Gastrocnemius medialis (tissue), 4 donors: Measurements from ENCODE around the gene MTERF4. TPM values are rescaled to one million over a fixed set of nuclear protein-coding genes. Genes with fewer than 3 reads are reported as not detected.

Source experiments
- ATAC-seq, 2 donors: fragments of 150-250 bp; one replicate each; pipeline ENCODE4 v1.9.1; 2016
- DNase-seq, 2 donors: peaks; one replicate each; pipeline ENCODE4 v3.0.0-alpha.2; 2019
- H3K27ac ChIP-seq, 4 donors: fragments of 200-600 bp; sonication (generic); 1 replicate in 1 of 4; 2 replicates in 3 of 4; pipeline ENCODE4 v1.5.1; 2016 to 2018; ENCODE audit warnings: mild to moderate bottlenecking in 2 of 4, moderate library complexity in 1 of 4
- H3K27me3 ChIP-seq, 3 donors: fragments of 200-600 bp; sonication (generic) in 2 of 3; 1 replicate in 1 of 3; 2 replicates in 2 of 3; pipeline versions ENCODE4 v1.5.1 to v1.6.0; 2016 to 2019; ENCODE audit warnings: mild to moderate bottlenecking in 1 of 3, moderate library complexity in 1 of 3
- H3K36me3 ChIP-seq, 2 donors: fragments of 200-600 bp; sonication (generic) in 1 of 2; one replicate each; pipeline ENCODE4 v1.5.1; 2017 to 2018
- H3K4me1 ChIP-seq, 2 donors: fragments of 200-600 bp; sonication (generic) in 1 of 2; one replicate each; pipeline ENCODE4 v1.5.1; 2016 to 2017; ENCODE audit warnings: mild to moderate bottlenecking in 2 of 2
- H3K4me3 ChIP-seq, 4 donors: fragments of 200-600 bp; sonication (generic) in 3 of 4; 1 replicate in 1 of 4; 2 replicates in 3 of 4; pipeline ENCODE4 v1.5.1; 2016 to 2019; ENCODE audit warnings: mild to moderate bottlenecking in 2 of 4
- H3K9me3 ChIP-seq, 3 donors: fragments of 200-600 bp; sonication (generic) in 2 of 3; 1 replicate in 1 of 3; 2 replicates in 2 of 3; pipeline ENCODE4 v1.5.1; 2016 to 2019
- CTCF ChIP-seq, 5 experiments: fragments of 450-650 bp in 3 of 5; fragments of 200-600 bp in 2 of 5; sonication (generic) in 2 of 5; IDR thresholded peaks in 4 of 5; conservative IDR thresholded peaks in 1 of 5; 1 replicate in 4 of 5; 2 replicates in 1 of 5; pipeline ENCODE4 v1.5.1; 2016 to 2019; ENCODE audit warnings: antibody characterized with exemption in 5 of 5, mild to moderate bottlenecking in 3 of 5, moderate library complexity in 3 of 5
- POLR2A ChIP-seq, 2 donors: fragments of 450-650 bp; IDR thresholded peaks; one replicate each; pipeline ENCODE4 v1.6.1; 2017; ENCODE audit warnings: antibody characterized with exemption in 2 of 2, mild to moderate bottlenecking in 2 of 2, moderate library complexity in 2 of 2
- in situ Hi-C, 4 donors: fragments of 200-750 bp; cut with MboI; loops; one replicate each; pipeline versions ENCODE4 v1.15.0 to v1.8.0; 2017; ENCODE audit warnings: low sequenced_read_pairs in 4 of 4
- intact Hi-C: fragments of 100-400 bp; cut with DNase I; formaldehyde crosslinking; loops from one replicate; pipeline ENCODE4 v1.15.1; 2023; ENCODE audit warnings: low total_unique reads
- total RNA-seq, 4 donors: library from RNA; depleted of rRNA; stranded (reverse); fragments of >200 nt; gene quantifications; one replicate each; pipeline versions ENCODE4 v1.1.0 to v1.2.3, GENCODE V29; 2016

MTERF4 gene
- total RNA-seq, 4 donors from 2014 or later, result 21.8 to 49.3 (median 37.0) TPM

GRCh38 chr2:241103176-241103595, 1.1 kb upstream of the MTERF4 start:
- intact Hi-C loops (loop anchor here (2.0 to 10.0 kb wide), 5 partner anchors 48 to 188 kb away; partner anchors contain the start of genes PPP1R7 and SNED1), in situ Hi-C loops (no loop called here)
- Histone ChIP-seq H3K4me3 (peak overlapping the region; percentile 89 to 99 (median 94)), H3K36me3 (peaks cover 0 to 11% of the 10 kb centered on the region in 2 donors), H3K4me1 (peaks cover 24 to 26% of the 10 kb centered on the region in 2 donors), H3K9me3 (no peaks in the 10 kb centered on the region), H3K27ac (peak overlapping the region in 3 of 4 donors; percentile 88 to 90 (median 89)), H3K27me3 (no peaks in the 10 kb centered on the region)
- no peak for TF ChIP-seq POLR2A (IDR thresholded peaks at IDR 0.05)
- TF ChIP-seq CTCF (IDR thresholded peaks at IDR 0.05 in 4 of 5, conservative IDR thresholded peaks at IDR 0.05 in 1 of 5), result no peak
- no peak for ATAC-seq
- no peak for DNase-seq

- H3K27me3 ChIP-seq, result no peaks in the 10 kb centered on the region
- in situ Hi-C loops (no loop called here), intact Hi-C loops (no loop called here)
- H3K9me3 ChIP-seq, result no peaks in the 10 kb centered on the region
- no peak for DNase-seq
- H3K4me1 ChIP-seq, result peaks cover 27 to 28% of the 10 kb centered on the region in 2 donors
- H3K27ac ChIP-seq, result no peak overlapping the region
- no peak for ATAC-seq
- H3K4me3 ChIP-seq, result no peak overlapping the region
- H3K36me3 ChIP-seq, result peaks cover 0 to 40% of the 10 kb centered on the region in 2 donors
- TF ChIP-seq CTCF (IDR thresholded peaks at IDR 0.05 in 4 of 5, conservative IDR thresholded peaks at IDR 0.05 in 1 of 5) (no peak), POLR2A (IDR thresholded peaks at IDR 0.05) (no peak)
These were observed 2.8 kb downstream of the MTERF4 start for GRCh38 chr2:241099246-241099645.

GRCh38 chr2:241096979-241097378, 5.1 kb downstream of the MTERF4 start:
- TF ChIP-seq CTCF (IDR thresholded peaks at IDR 0.05 in 4 of 5, conservative IDR thresholded peaks at IDR 0.05 in 1 of 5), result no peak
- TF ChIP-seq POLR2A (IDR thresholded peaks at IDR 0.05), result no peak
- no peak for ATAC-seq
- H3K36me3 ChIP-seq, result peaks cover 0 to 61% of the 10 kb centered on the region in 2 donors

GRCh38 chr2:241095594-241096290, 6.3 kb downstream of the MTERF4 start:
- no peak for TF ChIP-seq POLR2A (IDR thresholded peaks at IDR 0.05)
- H3K36me3 ChIP-seq, result peaks cover 0 to 70% of the 10 kb centered on the region in 2 donors
- H3K27ac ChIP-seq, result no peak overlapping the region
- no peak for ATAC-seq
- intact Hi-C loops, result no loop called here
- H3K4me1 ChIP-seq, result peaks cover 9 to 14% of the 10 kb centered on the region in 2 donors
- no peaks in the 10 kb centered on the region for H3K9me3 ChIP-seq
- DNase-seq, result no peak
- in situ Hi-C loops, result no loop called here
- no peaks in the 10 kb centered on the region for H3K27me3 ChIP-seq
- H3K4me3 ChIP-seq, result no peak overlapping the region

More at GRCh38 chr2:241096979-241097378, 5.1 kb downstream of the MTERF4 start:
- Histone ChIP-seq H3K4me3 (no peak overlapping the region), H3K27ac (no peak overlapping the region), H3K27me3 (no peaks in the 10 kb centered on the region), H3K4me1 (peaks cover 17 to 23% of the 10 kb centered on the region in 2 donors), H3K9me3 (no peaks in the 10 kb centered on the region)
- intact Hi-C loops (no loop called here), in situ Hi-C loops (no loop called here)
- no peak for DNase-seq

GRCh38 chr2:241094924-241095420, 7.1 kb downstream of the MTERF4 start:
- Histone ChIP-seq H3K36me3 (peaks cover 0 to 75% of the 10 kb centered on the region in 2 donors), H3K27ac (no peak overlapping the region), H3K4me1 (peaks cover 8 to 14% of the 10 kb centered on the region in 2 donors), H3K27me3 (no peaks in the 10 kb centered on the region), H3K4me3 (no peak overlapping the region), H3K9me3 (no peaks in the 10 kb centered on the region)
- intact Hi-C loops, result no loop called here
- in situ Hi-C loops, result no loop called here
- DNase-seq (no peak), ATAC-seq (no peak)
- no peak for TF ChIP-seq POLR2A (IDR thresholded peaks at IDR 0.05)
- no peak for TF ChIP-seq CTCF (IDR thresholded peaks at IDR 0.05 in 4 of 5, conservative IDR thresholded peaks at IDR 0.05 in 1 of 5)
